Thyroid gland (tissue), 4 donors: ENCODE results near the gene DNAL4.

Source experiments
- CTCF ChIP-seq, 6 experiments: fragments of 200-600 bp in 3 of 6; fragments of 450-650 bp in 3 of 6; sonication (generic) in 3 of 6; IDR thresholded peaks; one replicate each; pipeline ENCODE4 v1.5.1; 2016 to 2019; ENCODE audit warnings: antibody characterized with exemption in 6 of 6, mild to moderate bottlenecking in 2 of 6, inconsistent platforms in 1 of 6, moderate library complexity in 1 of 6
- POLR2A ChIP-seq, 2 donors: fragments of 450-650 bp; IDR thresholded peaks; one replicate each; pipeline ENCODE4 v1.6.1; 2017; ENCODE audit warnings: antibody characterized with exemption in 2 of 2, mild to moderate bottlenecking in 2 of 2, moderate library complexity in 1 of 2

GRCh38 chr22:38737302-38738060, 56.5 kb downstream of the DNAL4 start:
- TF ChIP-seq CTCF (IDR thresholded peaks at IDR 0.05) = no peak
- TF ChIP-seq POLR2A (IDR thresholded peaks at IDR 0.05) = no peak
